Glutamatergic neuron (in vitro differentiated cells): ENCODE results near the gene NDUFS8. TPM values are rescaled to one million over a fixed set of nuclear protein-coding genes. Genes with fewer than 3 reads are reported as not detected.

Experiments
- DNase-seq: peaks from one replicate; pipeline ENCODE4 v3.0.0; 2022
- H3K27ac Mint-ChIP-seq: one replicate; pipeline ENCODE4 v1.8.0; 2020; ENCODE audit warnings: mild to moderate bottlenecking, mixed read lengths, inconsistent platforms; ENCODE audit not compliant: unreplicated experiment
- H3K27me3 Mint-ChIP-seq: one replicate; pipeline ENCODE4 v1.8.0; 2020; ENCODE audit warnings: mild to moderate bottlenecking, moderate library complexity, mixed read lengths, inconsistent platforms; ENCODE audit not compliant: unreplicated experiment
- H3K36me3 Mint-ChIP-seq: one replicate; pipeline ENCODE4 v1.8.0; 2020; ENCODE audit warnings: mild to moderate bottlenecking, mixed read lengths, inconsistent platforms; ENCODE audit not compliant: unreplicated experiment
- H3K4me1 Mint-ChIP-seq: one replicate; pipeline ENCODE4 v1.8.0; 2020; ENCODE audit warnings: mild to moderate bottlenecking, low read depth, mixed read lengths, inconsistent platforms; ENCODE audit not compliant: unreplicated experiment
- H3K4me3 Mint-ChIP-seq: one replicate; pipeline ENCODE4 v1.8.0; 2020; ENCODE audit warnings: mild to moderate bottlenecking, mixed read lengths, inconsistent platforms; ENCODE audit not compliant: unreplicated experiment
- H3K9me3 Mint-ChIP-seq: one replicate; pipeline ENCODE4 v1.8.0; 2020; ENCODE audit warnings: mild to moderate bottlenecking, moderate library complexity, mixed read lengths, inconsistent platforms; ENCODE audit not compliant: unreplicated experiment
- total RNA-seq: library from RNA; stranded (reverse); fragmentation: NEBNext Ultra II Directional; extraction: Animal tissue kit (Norgen Biotek cat#: 25700); gene quantifications from one replicate; pipeline ENCODE4 v1.2.1, GENCODE V29; 2021; ENCODE audit not compliant: unreplicated experiment
- TF ChIP-seq, protein P1 (sequence below): fragments of 200-600 bp; sonication (generic); IDR thresholded peaks from one replicate; pipeline ENCODE4 v1.5.0; 2021; ENCODE audit not compliant: partially characterized antibody, unreplicated experiment

The NDUFS8 gene
- total RNA-seq, 1 donor from 2014 or later = 136 TPM

DNA sequence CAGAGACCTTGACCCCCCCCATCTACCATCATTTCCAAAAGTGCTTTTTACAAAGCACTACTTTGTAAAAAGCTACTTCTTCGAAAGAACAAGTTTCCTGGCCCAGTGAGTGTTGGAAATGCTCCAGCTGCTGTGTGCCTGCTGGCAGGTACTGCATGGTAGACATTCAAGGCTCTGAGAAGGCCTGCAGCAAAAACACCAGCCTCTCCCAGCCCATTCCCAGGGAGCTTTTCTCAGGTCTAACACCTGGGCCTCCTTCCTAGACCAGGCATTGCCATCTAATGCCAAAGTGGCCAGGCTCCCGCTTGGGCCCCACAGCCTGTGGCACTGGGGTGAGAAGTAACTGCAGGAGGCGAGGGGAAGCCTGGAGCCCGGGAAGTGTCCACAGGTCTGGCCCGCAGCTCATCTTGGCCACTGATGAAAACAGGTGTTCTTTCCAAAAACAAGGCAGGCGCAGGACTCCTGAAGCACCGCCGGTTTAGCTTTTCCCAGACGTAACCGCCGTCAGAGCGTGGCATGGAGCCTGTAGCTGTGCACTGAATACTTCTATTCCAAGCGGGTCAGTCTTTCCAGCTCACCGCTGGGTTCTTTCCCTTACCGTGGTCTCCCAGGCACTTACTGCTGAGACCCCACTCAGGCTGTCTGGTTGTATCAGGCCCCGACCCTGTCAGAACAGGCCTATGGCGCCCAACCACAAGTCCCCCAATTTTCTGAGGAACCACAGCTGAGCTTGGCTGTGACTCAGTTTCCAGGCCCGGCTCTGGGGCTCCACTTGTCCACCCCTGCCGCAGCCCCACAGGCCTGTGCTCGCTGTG is 7.1 kb downstream of the NDUFS8 start:
- Mint-ChIP-seq H3K9me3 (no peaks in the 10 kb centered on the region), H3K4me1 (peaks cover 2% of the 10 kb centered on the region), H3K36me3 (no peaks in the 10 kb centered on the region), H3K27ac (peak overlapping the region; percentile 22), H3K27me3 (peaks cover 3% of the 10 kb centered on the region), H3K4me3 (no peak overlapping the region)
- no peak for DNase-seq
- TF ChIP-seq, protein P1, sequence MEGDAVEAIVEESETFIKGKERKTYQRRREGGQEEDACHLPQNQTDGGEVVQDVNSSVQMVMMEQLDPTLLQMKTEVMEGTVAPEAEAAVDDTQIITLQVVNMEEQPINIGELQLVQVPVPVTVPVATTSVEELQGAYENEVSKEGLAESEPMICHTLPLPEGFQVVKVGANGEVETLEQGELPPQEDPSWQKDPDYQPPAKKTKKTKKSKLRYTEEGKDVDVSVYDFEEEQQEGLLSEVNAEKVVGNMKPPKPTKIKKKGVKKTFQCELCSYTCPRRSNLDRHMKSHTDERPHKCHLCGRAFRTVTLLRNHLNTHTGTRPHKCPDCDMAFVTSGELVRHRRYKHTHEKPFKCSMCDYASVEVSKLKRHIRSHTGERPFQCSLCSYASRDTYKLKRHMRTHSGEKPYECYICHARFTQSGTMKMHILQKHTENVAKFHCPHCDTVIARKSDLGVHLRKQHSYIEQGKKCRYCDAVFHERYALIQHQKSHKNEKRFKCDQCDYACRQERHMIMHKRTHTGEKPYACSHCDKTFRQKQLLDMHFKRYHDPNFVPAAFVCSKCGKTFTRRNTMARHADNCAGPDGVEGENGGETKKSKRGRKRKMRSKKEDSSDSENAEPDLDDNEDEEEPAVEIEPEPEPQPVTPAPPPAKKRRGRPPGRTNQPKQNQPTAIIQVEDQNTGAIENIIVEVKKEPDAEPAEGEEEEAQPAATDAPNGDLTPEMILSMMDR = no peak

DNA sequence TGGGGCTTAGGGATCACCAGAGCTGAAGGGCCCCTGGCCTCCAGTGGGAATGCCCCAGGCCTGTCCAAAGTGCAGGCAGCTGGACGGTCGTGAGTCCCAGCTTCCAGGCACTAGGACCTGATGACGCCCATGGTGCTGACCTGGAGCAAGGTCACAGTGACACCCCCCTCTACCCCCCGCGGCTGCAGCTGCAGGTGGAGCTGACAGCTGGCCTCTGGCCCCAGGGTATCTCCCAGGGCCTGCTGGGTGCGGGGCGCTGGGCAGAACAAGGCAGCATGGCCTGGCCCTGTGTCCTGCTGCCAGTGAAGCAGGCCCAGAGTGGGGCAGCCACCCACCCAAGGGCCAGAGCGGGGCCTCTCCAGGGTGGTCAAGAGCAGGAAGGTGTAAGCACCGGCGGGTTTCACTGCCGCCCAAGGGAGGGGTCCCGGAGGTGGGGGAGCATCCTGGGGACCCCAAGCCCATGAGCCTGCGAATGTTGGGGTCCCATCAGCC is 7.8 kb downstream of the NDUFS8 start:
- no peak overlapping the region for H3K4me3 Mint-ChIP-seq
- no peaks in the 10 kb centered on the region for H3K9me3 Mint-ChIP-seq
- peak; percentile 55 for DNase-seq
- H3K27me3 Mint-ChIP-seq = peaks cover 3% of the 10 kb centered on the region
- TF ChIP-seq, protein P1 = no peak
- H3K4me1 Mint-ChIP-seq = peaks cover 2% of the 10 kb centered on the region
- H3K36me3 Mint-ChIP-seq = no peaks in the 10 kb centered on the region
- H3K27ac Mint-ChIP-seq = no peak overlapping the region

- Mint-ChIP-seq H3K9me3 (no peaks in the 10 kb centered on the region), H3K36me3 (no peaks in the 10 kb centered on the region), H3K4me1 (peaks cover 2% of the 10 kb centered on the region), H3K27me3 (peaks cover 3% of the 10 kb centered on the region), H3K4me3 (peak within 1 kb of the TSS; percentile 72), H3K27ac (no peak within 1 kb of the TSS)
- TF ChIP-seq, protein P1 = no peak
- DNase-seq = no peak
Observed at GRCh38 chr11:68038718-68039525, 8.4 kb downstream of the NDUFS8 start, which contains the start of gene TCIRG1. Gene TCIRG1 (plus strand): TSS chr11:68039025. CDS start chr11:68041272, 2,247 bp downstream.

DNA sequence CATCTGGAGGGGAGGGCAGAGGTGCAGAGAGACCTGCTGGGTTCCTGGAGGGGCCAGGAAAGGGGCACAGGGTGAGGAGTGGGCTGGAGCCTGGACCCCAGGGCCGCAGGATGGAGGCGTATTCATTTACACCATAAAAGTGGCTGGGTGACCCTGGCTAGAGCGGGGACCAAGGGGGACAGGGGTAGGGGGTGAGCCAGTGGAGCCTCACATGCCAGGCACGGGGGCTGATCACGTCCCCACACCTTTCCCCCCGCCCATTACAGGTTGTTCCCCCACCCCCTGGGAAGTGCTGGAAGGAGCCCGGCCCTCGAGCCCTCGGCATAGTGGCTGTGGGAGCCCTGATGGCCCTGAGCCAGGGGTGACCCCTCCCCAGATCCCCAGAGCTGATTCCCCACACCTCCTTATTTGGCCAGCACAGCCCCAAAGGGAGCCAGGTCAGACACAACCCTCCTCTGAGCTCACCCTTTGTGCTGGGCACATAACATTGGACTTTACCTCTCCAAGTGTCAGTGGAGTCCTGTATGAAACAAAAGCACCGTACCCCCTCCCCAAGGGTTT is 9.1 kb downstream of the NDUFS8 start:
- DNase-seq = no peak
- Mint-ChIP-seq H3K9me3 (no peaks in the 10 kb centered on the region), H3K27ac (no peak overlapping the region), H3K4me3 (peak overlapping the region; percentile 72), H3K36me3 (no peaks in the 10 kb centered on the region), H3K27me3 (peaks cover 3% of the 10 kb centered on the region), H3K4me1 (peaks cover 2% of the 10 kb centered on the region)
- TF ChIP-seq, protein P1 = no peak
